Mesenchymal stem cell (in vitro differentiated cells and primary cell): Measurements from ENCODE around the gene CHRM2.
A peak's percentile ranks its signal among the peaks of the same experiment; 100 is the strongest.

Experiments used
- DNase-seq: peaks from one replicate; pipeline ENCODE4 v3.0.0-alpha.2; 2013
- H2AFZ ChIP-seq: one replicate; pipeline ENCODE4 v1.6.1; 2013; ENCODE audit warnings: low read depth, mild to moderate bottlenecking, control low read depth, inconsistent platforms, low read length, moderate library complexity
- H2AK5ac ChIP-seq: 2 replicates; pipeline ENCODE4 v1.6.1; 2013; ENCODE audit warnings: low read length, moderate library complexity, mild to moderate bottlenecking, inconsistent platforms; ENCODE audit not compliant: severe bottlenecking
- H2BK120ac ChIP-seq: one replicate; pipeline ENCODE4 v1.6.1; 2013; ENCODE audit warnings: low read depth, mild to moderate bottlenecking, inconsistent platforms, low read length, moderate library complexity
- H2BK12ac ChIP-seq, 2 experiments: one replicate each; pipeline ENCODE4 v1.6.1; 2013; ENCODE audit warnings: inconsistent platforms in 2 of 2, low read length in 2 of 2, mild to moderate bottlenecking in 2 of 2, moderate library complexity in 2 of 2, control low read depth in 1 of 2
- H2BK15ac ChIP-seq: one replicate; pipeline ENCODE4 v1.6.1; 2013; ENCODE audit warnings: mild to moderate bottlenecking, low read depth, inconsistent platforms; ENCODE audit not compliant: poor library complexity, severe bottlenecking
- H2BK5ac ChIP-seq: 2 replicates; pipeline ENCODE4 v1.6.1; 2013; ENCODE audit warnings: low read depth, mild to moderate bottlenecking, low read length, control low read depth, inconsistent platforms; ENCODE audit not compliant: poor library complexity, severe bottlenecking
- H3K14ac ChIP-seq, 2 experiments: one replicate each; pipeline ENCODE4 v1.6.1; 2013; ENCODE audit warnings: inconsistent platforms in 2 of 2, low read length in 2 of 2, control low read depth in 1 of 2, mild to moderate bottlenecking in 1 of 2, moderate library complexity in 1 of 2
- H3K18ac ChIP-seq, 2 experiments: one replicate each; pipeline ENCODE4 v1.6.1; 2013; ENCODE audit warnings: inconsistent platforms in 2 of 2, low read length in 2 of 2, control low read depth in 1 of 2, low read depth in 1 of 2, mild to moderate bottlenecking in 1 of 2
- H3K23ac ChIP-seq, 2 experiments: one replicate each; pipeline ENCODE4 v1.6.1; 2013; ENCODE audit warnings: inconsistent platforms in 2 of 2, low read length in 2 of 2, mild to moderate bottlenecking in 2 of 2, moderate library complexity in 2 of 2, control low read depth in 1 of 2
- H3K27ac ChIP-seq: 2 replicates; pipeline ENCODE4 v1.5.1; 2013; ENCODE audit warnings: mild to moderate bottlenecking, moderate library complexity, low read length, control low read depth, inconsistent platforms; ENCODE audit not compliant: poor library complexity, severe bottlenecking
- H3K27me3 ChIP-seq, 2 experiments: 2 replicates each; pipeline versions ENCODE4 v1.6.1 to v1.7.0; 2013; ENCODE audit warnings: low read length in 2 of 2, mild to moderate bottlenecking in 2 of 2, moderate library complexity in 2 of 2, control low read depth in 1 of 2, inconsistent platforms in 1 of 2; ENCODE audit not compliant: control insufficient read depth in 1 of 2, insufficient read depth in 1 of 2
- H3K36me3 ChIP-seq, 2 experiments: 2 replicates each; pipeline versions ENCODE4 v1.6.1 to v1.7.0; 2013; ENCODE audit warnings: low read length in 2 of 2, control low read depth in 1 of 2, inconsistent platforms in 1 of 2, low read depth in 1 of 2, mild to moderate bottlenecking in 1 of 2; ENCODE audit not compliant: insufficient read depth in 2 of 2, control insufficient read depth in 1 of 2
- H3K4ac ChIP-seq, 2 experiments: one replicate each; pipeline ENCODE4 v1.6.1; 2013; ENCODE audit warnings: inconsistent platforms in 2 of 2, low read length in 2 of 2, mild to moderate bottlenecking in 2 of 2, moderate library complexity in 2 of 2, control low read depth in 1 of 2, low read depth in 1 of 2
- H3K4me1 ChIP-seq: 2 replicates; pipeline ENCODE4 v1.6.1; 2013; ENCODE audit warnings: low read depth, low read length, control low read depth; ENCODE audit not compliant: control insufficient read depth, insufficient read depth
- H3K4me2 ChIP-seq: 2 replicates; pipeline ENCODE4 v1.6.1; 2013; ENCODE audit warnings: low read length, mild to moderate bottlenecking, inconsistent platforms; ENCODE audit not compliant: poor library complexity, severe bottlenecking
- H3K4me3 ChIP-seq, 2 experiments: 2 replicates each; pipeline versions ENCODE4 v1.5.1 to v1.7.0; 2013; ENCODE audit warnings: low read length in 2 of 2, mild to moderate bottlenecking in 2 of 2, control low read depth in 1 of 2, low read depth in 1 of 2; ENCODE audit not compliant: insufficient read depth in 1 of 2
- H3K79me1 ChIP-seq: replicated peaks from 2 replicates; pipeline ENCODE4 v1.6.1; 2013; ENCODE audit warnings: mild to moderate bottlenecking, control low read depth, low read length, inconsistent platforms; ENCODE audit not compliant: poor library complexity, severe bottlenecking
- H3K9ac ChIP-seq: 2 replicates; pipeline ENCODE4 v1.7.0; 2013; ENCODE audit warnings: mild to moderate bottlenecking, low read length, moderate library complexity
- H3K9me3 ChIP-seq: 2 replicates; pipeline ENCODE4 v1.7.0; 2013; ENCODE audit warnings: mild to moderate bottlenecking, low read length; ENCODE audit not compliant: control insufficient read depth
- H4K8ac ChIP-seq: one replicate; pipeline ENCODE4 v1.6.1; 2013; ENCODE audit warnings: inconsistent platforms, mild to moderate bottlenecking, low read length, moderate library complexity
- H4K91ac ChIP-seq: one replicate; pipeline ENCODE4 v1.6.1; 2013; ENCODE audit warnings: mild to moderate bottlenecking, low read length, inconsistent platforms
- WGBS: methylation state at CpG from one replicate; pipeline ENCODE4 v1.1.7; 2013; ENCODE audit warnings: mixed read lengths; 5-methylcytosine and 5-hydroxymethylcytosine counted together

CHRM2 gene

GRCh38 chr7:137000621-137001020 lies 132.2 kb downstream of the CHRM2 start:
- no peak overlapping the region for H2AK5ac ChIP-seq
- H3K4me2 ChIP-seq, result no peak overlapping the region

GRCh38 chr7:137001041-137001440 lies 132.6 kb downstream of the CHRM2 start:
- H3K14ac ChIP-seq, result no peak overlapping the region
- no peaks in the 10 kb centered on the region for H3K36me3 ChIP-seq
- no peak overlapping the region for H2BK5ac ChIP-seq
- H2BK15ac ChIP-seq, result no peak overlapping the region
- H2AFZ ChIP-seq, result peak overlapping the region; percentile 61
- peak overlapping the region; percentile 46 for H3K27ac ChIP-seq
- no peaks in the 10 kb centered on the region for H3K79me1 ChIP-seq
- H3K18ac ChIP-seq, result peak overlapping the region in 1 of 2 experiments; percentile 78
- H2BK12ac ChIP-seq, result no peak overlapping the region
- no peak overlapping the region for H3K9ac ChIP-seq
- H2AK5ac ChIP-seq, result no peak overlapping the region
- H3K4me1 ChIP-seq, result peaks cover 1% of the 10 kb centered on the region
- no peak overlapping the region for H3K4me2 ChIP-seq
- H3K4me3 ChIP-seq, result no peak overlapping the region
- H2BK120ac ChIP-seq, result no peak overlapping the region
- H4K8ac ChIP-seq, result no peak overlapping the region
- no peaks in the 10 kb centered on the region for H3K9me3 ChIP-seq
- H3K4ac ChIP-seq, result peak overlapping the region in 1 of 2 experiments; percentile 95
- no peaks in the 10 kb centered on the region for H3K27me3 ChIP-seq
- H4K91ac ChIP-seq, result no peak overlapping the region
- peak; percentile 34 for DNase-seq
- no peak overlapping the region for H3K23ac ChIP-seq
- 5% methylated on average over 1 of the region's 2 CpGs for WGBS

More at GRCh38 chr7:137000621-137001020, 132.2 kb downstream of the CHRM2 start:
- no peak overlapping the region for H3K23ac ChIP-seq
- H2BK5ac ChIP-seq, result no peak overlapping the region
- H3K4ac ChIP-seq, result no peak overlapping the region
- no peaks in the 10 kb centered on the region for H3K79me1 ChIP-seq
- no peak overlapping the region for H2BK120ac ChIP-seq
- no peaks in the 10 kb centered on the region for H3K27me3 ChIP-seq
- no peak overlapping the region for H2AFZ ChIP-seq
- no peak overlapping the region for H3K4me3 ChIP-seq
- H4K8ac ChIP-seq, result no peak overlapping the region
- H3K14ac ChIP-seq, result no peak overlapping the region
- no peak for DNase-seq
- no peak overlapping the region for H3K9ac ChIP-seq
- H3K36me3 ChIP-seq, result no peaks in the 10 kb centered on the region
- no peak overlapping the region for H3K18ac ChIP-seq
- peaks cover 1% of the 10 kb centered on the region for H3K4me1 ChIP-seq
- no peak overlapping the region for H4K91ac ChIP-seq
- H2BK12ac ChIP-seq, result no peak overlapping the region
- no peak overlapping the region for H3K27ac ChIP-seq
- no CpG with 5 or more reads among the region's 2 CpGs for WGBS
- no peak overlapping the region for H2BK15ac ChIP-seq
- no peaks in the 10 kb centered on the region for H3K9me3 ChIP-seq

GRCh38 chr7:137001478-137001877 lies 133.0 kb downstream of the CHRM2 start:
- H3K36me3 ChIP-seq, result no peaks in the 10 kb centered on the region
- no peak overlapping the region for H2BK15ac ChIP-seq
- no peaks in the 10 kb centered on the region for H3K79me1 ChIP-seq
- H3K4me1 ChIP-seq, result peaks cover 1% of the 10 kb centered on the region
- no peak for DNase-seq
- no peak overlapping the region for H3K23ac ChIP-seq
- 100% methylated on average over 1 of the region's 3 CpGs for WGBS
- peak overlapping the region in 1 of 2 experiments; percentile 63 for H2BK12ac ChIP-seq
- H4K91ac ChIP-seq, result no peak overlapping the region
- H2AK5ac ChIP-seq, result no peak overlapping the region
- peak overlapping the region in 1 of 2 experiments; percentile 95 for H3K4ac ChIP-seq
- no peaks in the 10 kb centered on the region for H3K27me3 ChIP-seq
- H3K9me3 ChIP-seq, result no peaks in the 10 kb centered on the region
- H3K4me2 ChIP-seq, result no peak overlapping the region
- no peak overlapping the region for H3K4me3 ChIP-seq
- H3K27ac ChIP-seq, result peak overlapping the region; percentile 46
- H4K8ac ChIP-seq, result no peak overlapping the region
- H3K14ac ChIP-seq, result peak overlapping the region in 1 of 2 experiments; percentile 9
- no peak overlapping the region for H2BK5ac ChIP-seq
- no peak overlapping the region for H3K9ac ChIP-seq
- H3K18ac ChIP-seq, result peak overlapping the region; percentile 6 to 78
- no peak overlapping the region for H2BK120ac ChIP-seq
- peak overlapping the region; percentile 61 for H2AFZ ChIP-seq

- H3K23ac ChIP-seq, result no peak overlapping the region
- no peak overlapping the region for H2AK5ac ChIP-seq
- no peak overlapping the region for H3K27ac ChIP-seq
- no peak overlapping the region for H2BK120ac ChIP-seq
- H3K4me2 ChIP-seq, result no peak overlapping the region
- H3K9me3 ChIP-seq, result no peaks in the 10 kb centered on the region
- no peak overlapping the region for H4K91ac ChIP-seq
- no peaks in the 10 kb centered on the region for H3K36me3 ChIP-seq
- no peak overlapping the region for H3K4me3 ChIP-seq
- no peak overlapping the region for H3K9ac ChIP-seq
- no peak overlapping the region for H2BK5ac ChIP-seq
- no peak overlapping the region for H3K4ac ChIP-seq
- peaks cover 1% of the 10 kb centered on the region for H3K4me1 ChIP-seq
- H2BK15ac ChIP-seq, result no peak overlapping the region
- H2BK12ac ChIP-seq, result no peak overlapping the region
- no peak overlapping the region for H2AFZ ChIP-seq
- no peaks in the 10 kb centered on the region for H3K79me1 ChIP-seq
- H3K14ac ChIP-seq, result no peak overlapping the region
- no peak for DNase-seq
- H3K27me3 ChIP-seq, result no peaks in the 10 kb centered on the region
- H3K18ac ChIP-seq, result peak overlapping the region in 1 of 2 experiments; percentile 18
- no peak overlapping the region for H4K8ac ChIP-seq
- 98% methylated on average over 2 of the region's 2 CpGs for WGBS
Measured at GRCh38 chr7:137003086-137003485, 134.6 kb downstream of the CHRM2 start.
